GM18909 (cell line): ENCODE results near the gene LRRFIP1.

ENCODE experiments used
- ATAC-seq: cut with Tn5 transposase; IDR thresholded peaks from one replicate; pipeline ENCODE4 v1.9.1; 2021; ENCODE audit warnings: mild to moderate bottlenecking; ENCODE audit not compliant: unreplicated experiment, poor library complexity

The LRRFIP1 gene

GRCh38 chr2:237717366-237718276 lies 90.2 kb downstream of the LRRFIP1 start:
- no peak for ATAC-seq

- ATAC-seq = no peak
Observed at GRCh38 chr2:237718277-237718634, 90.9 kb downstream of the LRRFIP1 start.

- ATAC-seq = no peak
Observed at GRCh38 chr2:237720444-237720843, 93.1 kb downstream of the LRRFIP1 start.

GRCh38 chr2:237720957-237721356 lies 93.6 kb downstream of the LRRFIP1 start:
- ATAC-seq = no peak

- no peak for ATAC-seq
Observed at GRCh38 chr2:237721458-237721857, 94.1 kb downstream of the LRRFIP1 start.

- no peak for ATAC-seq
Observed at GRCh38 chr2:237722616-237723015, 95.2 kb downstream of the LRRFIP1 start.

DNA sequence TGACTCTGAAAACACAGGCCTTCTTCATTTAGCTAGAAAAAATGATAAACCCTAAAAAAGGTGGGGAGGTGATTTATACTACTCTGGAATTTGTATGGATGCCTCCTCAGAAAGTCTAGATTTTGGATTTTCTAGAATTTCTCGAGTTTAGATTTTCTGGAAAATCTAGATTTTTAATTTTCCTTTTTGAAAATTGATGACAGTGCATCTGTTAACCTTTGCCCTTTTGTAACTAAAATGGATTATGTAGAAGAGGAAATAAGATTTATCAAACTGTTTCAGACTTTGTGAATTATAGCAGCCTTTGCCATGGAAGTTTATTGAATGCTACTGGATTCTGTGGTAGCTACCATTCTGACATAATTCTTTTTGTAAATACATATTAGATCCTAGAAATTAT lies 95.6 kb downstream of the LRRFIP1 start:
- ATAC-seq = no peak

- no peak for ATAC-seq
Observed at GRCh38 chr2:237723602-237724001, 96.2 kb downstream of the LRRFIP1 start.

GRCh38 chr2:237724811-237725478 lies 97.6 kb downstream of the LRRFIP1 start:
- ATAC-seq = no peak

DNA sequence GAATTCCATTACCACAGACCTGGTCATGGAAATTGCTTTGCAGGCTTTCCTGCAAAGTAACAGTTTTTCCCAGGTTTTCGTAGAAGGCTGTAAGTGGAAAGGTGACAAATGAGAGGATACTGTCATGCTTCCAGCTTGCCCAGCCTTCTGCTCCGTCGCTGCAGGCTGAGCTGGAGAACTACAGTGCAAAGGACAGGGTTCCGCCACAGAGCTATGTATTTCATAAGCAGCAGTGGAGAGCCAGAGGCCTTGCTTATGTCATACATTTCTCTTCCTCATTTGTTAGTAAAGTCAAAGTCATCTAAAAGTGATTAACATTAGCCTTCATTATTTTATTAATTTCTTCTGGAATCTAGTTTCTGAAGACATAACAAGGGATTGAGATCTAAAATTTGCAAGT lies 98.3 kb downstream of the LRRFIP1 start:
- ATAC-seq = no peak

- no peak for ATAC-seq
Observed at GRCh38 chr2:237726401-237726830, 99.0 kb downstream of the LRRFIP1 start.

- no peak for ATAC-seq
Observed at GRCh38 chr2:237727363-237727762, 100.0 kb downstream of the LRRFIP1 start.

GRCh38 chr2:237729681-237730475 lies 102.5 kb downstream of the LRRFIP1 start:
- no peak for ATAC-seq

DNA sequence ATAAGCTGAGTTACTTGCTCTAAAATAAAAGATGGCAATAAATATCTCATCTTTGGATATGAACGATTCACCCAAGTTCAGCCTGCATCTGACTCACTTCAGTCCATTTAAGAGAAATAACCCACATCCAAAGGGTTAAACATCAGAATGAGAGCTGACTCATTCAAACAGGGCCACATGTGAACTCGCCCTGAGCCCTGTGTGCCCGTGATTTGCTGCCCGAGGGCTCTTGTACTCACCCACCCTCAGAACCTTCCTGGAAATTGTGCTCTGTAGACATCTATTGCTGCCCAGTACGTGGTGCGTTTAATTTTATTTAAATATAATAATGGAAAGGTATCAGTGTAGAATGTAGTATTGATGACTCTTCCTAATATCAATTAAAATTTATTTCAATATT lies 104.3 kb downstream of the LRRFIP1 start:
- no peak for ATAC-seq

DNA sequence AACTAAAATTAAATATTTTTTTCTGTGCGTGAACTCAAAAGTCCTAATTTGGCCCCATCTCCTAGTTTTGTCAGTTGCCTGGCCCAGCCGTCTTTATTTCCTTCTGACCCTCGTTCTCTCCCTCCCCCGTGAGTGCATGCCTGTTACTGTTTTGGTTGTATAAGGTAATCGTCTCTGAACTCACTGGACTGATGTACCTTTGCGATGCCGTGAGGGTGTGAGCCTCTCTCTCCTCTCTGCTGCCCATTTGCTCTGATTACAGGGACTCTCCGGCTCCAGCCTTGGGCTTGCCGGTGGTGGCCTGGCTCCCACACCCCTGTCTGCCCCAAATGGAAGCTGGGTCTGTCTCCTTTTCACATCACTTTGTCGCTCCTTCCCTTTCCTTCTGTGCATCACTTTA lies 104.7 kb downstream of the LRRFIP1 start:
- ATAC-seq = no peak

GRCh38 chr2:237732790-237733381 lies 105.5 kb downstream of the LRRFIP1 start:
- ATAC-seq = no peak

DNA sequence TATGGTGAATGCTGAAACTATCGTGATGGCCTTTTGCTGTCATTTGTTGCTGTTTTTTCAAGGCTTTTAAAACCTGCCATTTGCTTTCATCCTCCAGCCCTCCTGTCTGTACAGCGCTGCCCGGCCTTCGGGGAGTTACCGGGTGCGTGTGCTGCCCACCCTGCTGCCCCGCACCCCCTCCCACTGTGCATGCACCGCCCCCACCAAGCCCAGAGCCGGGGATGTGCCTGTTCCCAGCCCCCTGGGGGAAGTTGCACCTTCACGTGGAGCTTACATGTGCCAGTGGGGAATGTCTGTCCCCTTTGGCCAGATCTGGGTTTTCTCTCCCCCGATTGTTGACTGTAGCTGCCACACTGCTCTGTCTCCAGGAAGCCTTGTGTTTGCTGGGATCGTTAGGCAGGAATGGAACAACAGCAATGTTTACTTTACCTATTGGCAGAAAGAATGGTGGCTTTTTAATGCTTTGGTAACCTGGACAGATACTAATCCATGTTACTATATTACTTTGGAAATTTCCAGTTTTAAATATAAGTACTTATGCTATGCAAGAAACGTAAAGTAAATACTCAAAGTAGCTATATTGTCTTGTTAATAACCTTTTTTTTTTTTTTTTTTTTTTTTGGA lies 106.4 kb downstream of the LRRFIP1 start:
- no peak for ATAC-seq

DNA sequence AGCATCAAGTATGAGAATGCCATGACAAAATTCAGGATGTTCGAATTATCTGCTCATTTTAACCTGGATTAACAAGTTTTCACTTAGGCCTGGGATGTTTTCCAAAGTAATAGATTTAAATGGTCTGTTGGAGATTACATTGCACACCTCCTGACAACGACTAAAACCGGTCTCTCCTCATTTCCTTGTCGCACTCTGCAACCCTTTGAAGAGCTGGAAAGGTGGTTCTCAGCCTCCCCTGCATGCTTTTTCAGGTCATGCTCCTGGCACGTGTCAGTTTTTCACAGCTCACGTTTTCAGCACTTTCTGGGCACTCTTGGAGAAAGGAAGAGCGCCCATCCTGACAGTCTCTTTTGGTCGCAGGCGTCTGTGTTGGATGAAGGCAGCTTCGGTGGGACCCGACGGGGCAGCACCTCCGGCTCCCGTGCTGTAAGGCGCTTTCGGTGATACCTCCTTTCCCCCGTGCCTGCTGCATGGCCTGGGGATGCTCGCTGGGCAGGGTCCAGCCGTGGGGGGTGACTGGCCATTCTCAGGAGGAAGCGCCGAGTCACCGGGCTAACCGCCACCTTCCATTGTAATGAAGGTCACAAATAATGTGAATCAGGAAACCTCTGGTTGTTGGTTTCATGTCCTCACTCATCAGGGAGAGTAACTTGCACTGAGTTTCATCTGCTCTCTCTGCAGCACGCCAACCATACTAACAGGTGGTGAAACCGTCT lies 107.7 kb downstream of the LRRFIP1 start:
- ATAC-seq = no peak

GRCh38 chr2:237735798-237736197 lies 108.4 kb downstream of the LRRFIP1 start:
- ATAC-seq = no peak
